ENCODE measurements around the gene NEAT1. TPM values are rescaled to one million over a fixed set of nuclear protein-coding genes. Genes with fewer than 3 reads are reported as not detected.

NEAT1 gene
- total RNA-seq, 1 experiment from 2014 or later: 564 TPM

GRCh38 chr11:65430406-65431217 lies 8.0 kb downstream of the NEAT1 start:
- H4K20me1 ChIP-seq (ENCODE audit: insufficient read depth): peaks cover 11% of the 10 kb centered on the region
- DNase-seq (ENCODE audit: low read depth, low spot score): no peak

GRCh38 chr11:65431451-65432099 lies 9.0 kb downstream of the NEAT1 start:
- ATAC-seq: no peak
- ChIA-PET CTCF (no interaction called here), RAD21 (ENCODE audit: low non-redundant PET in 1 of 2, low total read pairs in 2 of 2, uncharacterized antibody in 2 of 2, unreplicated experiment in 2 of 2) (interaction anchor here in 1 of 2 experiments (1.4 kb wide), 1 partner anchor 15 kb away, joined by 4 read pairs; no protein-coding TSS in a partner anchor), POLR2A (interaction anchor here (1.1 to 1.5 kb wide), 2 partner anchors 8 to 67 kb away, joined by 3 to 10 read pairs; partner anchors contain the start of genes MALAT1 and NEAT1)
- no TSS peak for BruUV-seq (replicated peaks)
- Histone ChIP-seq H2AFZ (ENCODE audit: low read depth, low read length, poor library complexity, severe bottlenecking) (no peak overlapping the region), H3K36me3 (ENCODE audit: control insufficient read depth in 1 of 2, insufficient read depth in 2 of 2, low read length in 2 of 2) (peaks cover 0 to 17% of the 10 kb centered on the region in 2 experiments; a peak in 2 of 4 replicates), H3K4me3 (replicated peaks in 1 of 2; ENCODE audit: low read depth in 1 of 2, low read length in 2 of 2) (no peak overlapping the region), H3K27me3 (ENCODE audit: insufficient read depth, low read length) (no peaks in the 10 kb centered on the region), H4K20me1 (ENCODE audit: insufficient read depth) (peaks cover 2% of the 10 kb centered on the region; the same call in 1 of the 2 replicates), H3K9ac (ENCODE audit: low read length) (no peak overlapping the region), H3K9me2 (ENCODE audit: insufficient read depth) (no peaks in the 10 kb centered on the region), H3K4me1 (ENCODE audit: control insufficient read depth in 1 of 2, insufficient read depth in 2 of 2, low read length in 2 of 2) (peaks cover under 1 to 27% of the 10 kb centered on the region in 2 experiments; a peak in 3 of 4 replicates), H3K27ac (ENCODE audit: low read depth, low read length) (no peak overlapping the region), H3K79me2 (ENCODE audit: insufficient read depth, low read length) (peaks cover 52% of the 10 kb centered on the region), H3K9me3 (ENCODE audit: control insufficient read depth in 1 of 2, insufficient read depth in 1 of 2, low read depth in 1 of 2, low read length in 2 of 2) (no peaks in the 10 kb centered on the region), H3K4me2 (ENCODE audit: low read length) (no peak overlapping the region)
- TF ChIP-seq ZNF274 (IDR thresholded peaks at IDR 0.05; ENCODE audit: low read depth, low read length) (no peak), RAD21 (IDR thresholded peaks at IDR 0.05; ENCODE audit: low read depth) (no peak), SIN3A (IDR thresholded peaks at IDR 0.05; ENCODE audit: low read depth) (no peak), POLR2A (IDR thresholded peaks at IDR 0.05; ENCODE audit: borderline replicate concordance, extremely low read depth, insufficient read depth, insufficient read length) (peak; percentile 15), ELF1 (IDR thresholded peaks at IDR 0.05; ENCODE audit: borderline replicate concordance, low read depth) (no peak), ATF3 (IDR thresholded peaks at IDR 0.05) (no peak), POLR2AphosphoS5 (IDR thresholded peaks at IDR 0.05; ENCODE audit: low read depth, low read length) (peak; percentile 25; the same call in 1 of the 2 replicates), SP1 (IDR thresholded peaks at IDR 0.05; ENCODE audit: low read depth) (no peak)
- intact Hi-C loops (cut with micrococcal nuclease): no loop called here
- DNase-seq (ENCODE audit: low read depth, low spot score): no peak

More at GRCh38 chr11:65430406-65431217, 8.0 kb downstream of the NEAT1 start:
- no peak overlapping the region for H3K4me2 ChIP-seq (ENCODE audit: low read length)
- no peak overlapping the region for H3K4me3 ChIP-seq (replicated peaks in 1 of 2; ENCODE audit: low read depth in 1 of 2, low read length in 2 of 2)
- no peaks in the 10 kb centered on the region for H3K9me2 ChIP-seq (ENCODE audit: insufficient read depth)
- peaks cover 58% of the 10 kb centered on the region for H3K79me2 ChIP-seq (ENCODE audit: insufficient read depth, low read length)
- no peaks in the 10 kb centered on the region for H3K9me3 ChIP-seq (ENCODE audit: control insufficient read depth in 1 of 2, insufficient read depth in 1 of 2, low read depth in 1 of 2, low read length in 2 of 2)
- no peaks in the 10 kb centered on the region for H3K27me3 ChIP-seq (ENCODE audit: insufficient read depth, low read length)
- ChIA-PET POLR2A (interaction anchor here (0.8 to 1.1 kb wide), 2 partner anchors 68 to 75 kb away, joined by 3 to 4 read pairs; partner anchors contain the start of gene MALAT1), CTCF (interaction anchor here (1.0 kb wide), 1 partner anchor 38 kb away, joined by 4 read pairs; no protein-coding TSS in a partner anchor), RAD21 (ENCODE audit: low non-redundant PET in 1 of 2, low total read pairs in 2 of 2, uncharacterized antibody in 2 of 2, unreplicated experiment in 2 of 2) (no interaction called here)
- peak overlapping the region; percentile 42; the same call in 1 of the 2 replicates for H3K27ac ChIP-seq (ENCODE audit: low read depth, low read length)
- no peak for ATAC-seq
- H3K36me3 ChIP-seq (ENCODE audit: control insufficient read depth in 1 of 2, insufficient read depth in 2 of 2, low read length in 2 of 2): peaks cover 0 to 14% of the 10 kb centered on the region in 2 experiments; a peak in 2 of 4 replicates
- no peak overlapping the region for H3K9ac ChIP-seq (ENCODE audit: low read length)
- TF ChIP-seq POLR2A (IDR thresholded peaks at IDR 0.05; ENCODE audit: borderline replicate concordance, extremely low read depth, insufficient read depth, insufficient read length): peak; percentile 21
- no peak for TF ChIP-seq YY1 (IDR thresholded peaks at IDR 0.05; ENCODE audit: extremely low read depth, insufficient replicate concordance, low read depth, low read length)
- no TSS peak for BruUV-seq (replicated peaks)
- no peak overlapping the region for H2AFZ ChIP-seq (ENCODE audit: low read depth, low read length, poor library complexity, severe bottlenecking)
- H3K4me1 ChIP-seq (ENCODE audit: control insufficient read depth in 1 of 2, insufficient read depth in 2 of 2, low read length in 2 of 2): peaks cover 10 to 37% of the 10 kb centered on the region in 2 experiments; a peak in 3 of 4 replicates
- intact Hi-C loops (cut with micrococcal nuclease): no loop called here
